ENCODE results near the gene TNK2.

TNK2 gene

GRCh38 chr3:195815169-195815771 is 93.1 kb downstream of the TNK2 start:
- TF ChIP-seq CTCF (IDR thresholded peaks at IDR 0.05; ENCODE audit: insufficient read depth, low read length, poor library complexity, severe bottlenecking) (no peak), EZH2phosphoT487 (conservative IDR thresholded peaks at IDR 0.05; ENCODE audit: low read length) (no peak)
- no peak overlapping the region for H3K4me2 ChIP-seq (ENCODE audit: low read depth, low read length, poor library complexity, severe bottlenecking)
- H4K20me1 ChIP-seq (ENCODE audit: low read depth, low read length) = no peaks in the 10 kb centered on the region
- H3K36me3 ChIP-seq (ENCODE audit: low read length) = no peaks in the 10 kb centered on the region
- H3F3A ChIP-seq (ENCODE audit: insufficient read depth) = no peaks in the 10 kb centered on the region
- H3K79me2 ChIP-seq (ENCODE audit: insufficient read depth, low read length) = no peaks in the 10 kb centered on the region
- no peaks in the 10 kb centered on the region for H3K9me2 ChIP-seq (replicated peaks; ENCODE audit: insufficient read depth, low read length)
- no peak overlapping the region for H3K9ac ChIP-seq (ENCODE audit: low read length)
- no peak overlapping the region for H3K4me3 ChIP-seq (ENCODE audit: insufficient read depth, low read length, poor library complexity, severe bottlenecking)
- no peak overlapping the region for H3K27ac ChIP-seq (ENCODE audit: low read depth, low read length)
- no peaks in the 10 kb centered on the region for H3K27me3 ChIP-seq (ENCODE audit: low read length)
- no peaks in the 10 kb centered on the region for H3K9me3 ChIP-seq (ENCODE audit: insufficient read depth, low read length)
- no peak overlapping the region for H2AFZ ChIP-seq (ENCODE audit: low read depth, low read length, severe bottlenecking)

- H3K4me3 ChIP-seq (ENCODE audit: insufficient read depth, low read length, poor library complexity, severe bottlenecking) = no peak overlapping the region
- no peak overlapping the region for H3K4me2 ChIP-seq (ENCODE audit: low read depth, low read length, poor library complexity, severe bottlenecking)
- no peaks in the 10 kb centered on the region for H3K9me3 ChIP-seq (ENCODE audit: insufficient read depth, low read length)
- H3K79me2 ChIP-seq (ENCODE audit: insufficient read depth, low read length) = no peaks in the 10 kb centered on the region
- H3K9me2 ChIP-seq (replicated peaks; ENCODE audit: insufficient read depth, low read length) = no peaks in the 10 kb centered on the region
- no peak for TF ChIP-seq CTCF (IDR thresholded peaks at IDR 0.05; ENCODE audit: insufficient read depth, low read length, poor library complexity, severe bottlenecking)
- TF ChIP-seq EZH2phosphoT487 (conservative IDR thresholded peaks at IDR 0.05; ENCODE audit: low read length) = no peak
- no peak overlapping the region for H3K9ac ChIP-seq (ENCODE audit: low read length)
- no peak overlapping the region for H3K27ac ChIP-seq (ENCODE audit: low read depth, low read length)
- H3K36me3 ChIP-seq (ENCODE audit: low read length) = no peaks in the 10 kb centered on the region
- no peaks in the 10 kb centered on the region for H3F3A ChIP-seq (ENCODE audit: insufficient read depth)
- no peaks in the 10 kb centered on the region for H4K20me1 ChIP-seq (ENCODE audit: low read depth, low read length)
- no peaks in the 10 kb centered on the region for H3K27me3 ChIP-seq (ENCODE audit: low read length)
- no peak overlapping the region for H2AFZ ChIP-seq (ENCODE audit: low read depth, low read length, severe bottlenecking)
Observed at GRCh38 chr3:195813916-195814640, 94.3 kb downstream of the TNK2 start.
